ENCODE data around the gene NOP9.

- TF ChIP-seq CTCF (IDR thresholded peaks at IDR 0.05; ENCODE audit: poor library complexity) (no peak), EZH2phosphoT487 (IDR thresholded peaks at IDR 0.05; ENCODE audit: low read depth, severe bottlenecking, unreplicated experiment) (no peak), EZH2 (IDR thresholded peaks at IDR 0.05; ENCODE audit: borderline replicate concordance) (no peak)
Observed at GRCh38 chr14:24325041-24325530, 25.4 kb downstream of the NOP9 start.

Measured in hepatocyte (in vitro differentiated cells).